ENCODE data around the gene APBB2.

APBB2 gene

GRCh38 chr4:41110050-41110449, 104.3 kb downstream of the APBB2 start:
- DNase-seq, result no peak

GRCh38 chr4:41108481-41108880, 105.9 kb downstream of the APBB2 start:
- no peak for DNase-seq

GRCh38 chr4:41106694-41107419, 107.5 kb downstream of the APBB2 start:
- no peak for DNase-seq

DNA sequence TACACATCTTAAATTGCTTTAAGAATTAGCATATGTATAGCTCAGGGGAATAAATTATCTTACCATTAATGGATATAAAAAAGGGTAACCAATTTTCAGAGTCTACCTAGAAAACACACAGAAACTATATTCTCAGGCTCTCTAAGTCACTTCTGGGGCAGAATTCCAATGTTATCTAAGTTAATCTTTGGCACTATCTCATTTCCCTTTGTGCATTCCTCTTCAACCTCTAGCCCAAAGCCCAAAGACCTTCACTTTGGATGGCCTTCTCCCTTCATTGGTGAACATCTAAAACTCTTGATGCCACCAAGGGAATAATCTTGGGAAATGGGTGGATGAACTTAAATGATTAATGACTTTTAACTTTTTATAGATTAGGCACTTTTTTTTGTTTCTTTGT, 108.3 kb downstream of the APBB2 start:
- no peak for DNase-seq

- DNase-seq, result no peak
These were observed 110.2 kb downstream of the APBB2 start for GRCh38 chr4:41104155-41104554.

- no peak for DNase-seq
These were observed 110.7 kb downstream of the APBB2 start for GRCh38 chr4:41103657-41104056.

DNA sequence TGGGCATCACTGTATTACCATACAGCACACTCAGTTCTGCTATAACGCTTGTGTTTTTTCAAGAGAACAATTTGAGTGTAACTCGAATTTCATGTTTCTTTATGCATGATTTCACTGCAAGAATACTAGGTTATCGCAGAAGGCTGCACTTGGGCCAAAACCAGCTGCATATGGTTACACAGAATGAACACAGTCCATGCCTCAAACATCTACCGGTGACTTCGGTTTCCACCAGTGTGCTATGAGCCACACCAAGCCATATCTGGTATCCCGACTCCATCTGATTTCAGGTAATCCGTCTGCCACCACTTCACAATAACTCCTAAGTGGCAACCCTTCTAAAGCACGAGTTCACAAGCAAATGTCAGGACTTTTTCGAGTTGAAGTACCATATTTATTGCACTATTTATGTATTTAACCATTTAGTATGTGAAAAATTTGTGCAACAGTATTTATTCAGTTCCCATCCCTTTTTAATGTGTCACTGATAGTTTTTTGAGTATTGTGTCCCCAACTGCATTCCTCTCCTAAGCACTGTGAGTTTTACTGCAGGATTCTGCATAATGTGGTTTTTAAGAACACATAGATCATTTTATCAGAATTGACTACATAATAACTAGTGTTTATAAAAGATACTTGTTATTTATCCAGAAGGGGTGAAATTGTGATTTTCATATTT, 111.8 kb downstream of the APBB2 start:
- no peak for DNase-seq

- no peak for DNase-seq
These were observed 116.0 kb downstream of the APBB2 start for GRCh38 chr4:41098093-41099048.

DNA sequence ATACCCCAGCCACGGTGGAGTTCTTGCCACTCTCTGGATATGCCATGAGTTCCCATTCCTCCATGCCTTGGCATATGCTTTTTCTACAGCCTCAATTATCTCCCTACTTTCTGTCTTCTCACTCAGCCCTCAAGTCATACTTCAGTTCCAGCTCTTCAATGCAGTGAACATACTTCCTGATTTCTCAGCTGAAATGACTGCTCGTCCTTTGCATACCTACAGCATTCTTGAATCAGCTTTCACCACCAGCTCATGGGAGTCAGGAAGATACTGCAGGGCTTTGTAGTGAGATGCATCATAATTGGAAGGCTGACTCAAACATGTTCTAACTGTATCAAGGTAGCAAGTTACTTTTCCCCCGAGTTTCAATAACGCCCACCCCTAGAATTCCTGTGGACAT, 118.4 kb downstream of the APBB2 start:
- DNase-seq, result no peak

- DNase-seq, result no peak
These were observed 119.0 kb downstream of the APBB2 start for GRCh38 chr4:41095192-41095872.

GRCh38 chr4:41092128-41092527, 122.2 kb downstream of the APBB2 start:
- DNase-seq, result no peak

- DNase-seq, result no peak
These were observed 132.5 kb downstream of the APBB2 start for GRCh38 chr4:41081847-41082246.

DNA sequence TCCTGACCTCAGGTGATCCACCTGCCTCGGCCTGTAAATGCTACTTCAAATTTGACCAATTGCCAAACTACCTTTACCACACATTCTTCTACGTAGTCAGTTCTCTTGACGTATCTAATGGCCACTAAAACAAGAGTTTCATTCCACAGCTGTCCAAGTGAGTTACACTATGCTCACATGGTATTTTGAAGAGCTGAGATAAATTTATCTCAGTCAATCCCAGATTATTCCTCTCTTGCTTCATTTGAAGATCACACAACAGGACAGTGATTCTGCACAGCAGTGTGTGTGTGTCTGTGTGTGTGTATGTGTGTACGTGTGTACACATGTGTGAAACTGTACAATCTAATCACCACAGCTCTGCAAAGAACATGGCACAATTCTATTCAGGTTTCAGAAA, 133.4 kb downstream of the APBB2 start:
- no peak for DNase-seq

DNA sequence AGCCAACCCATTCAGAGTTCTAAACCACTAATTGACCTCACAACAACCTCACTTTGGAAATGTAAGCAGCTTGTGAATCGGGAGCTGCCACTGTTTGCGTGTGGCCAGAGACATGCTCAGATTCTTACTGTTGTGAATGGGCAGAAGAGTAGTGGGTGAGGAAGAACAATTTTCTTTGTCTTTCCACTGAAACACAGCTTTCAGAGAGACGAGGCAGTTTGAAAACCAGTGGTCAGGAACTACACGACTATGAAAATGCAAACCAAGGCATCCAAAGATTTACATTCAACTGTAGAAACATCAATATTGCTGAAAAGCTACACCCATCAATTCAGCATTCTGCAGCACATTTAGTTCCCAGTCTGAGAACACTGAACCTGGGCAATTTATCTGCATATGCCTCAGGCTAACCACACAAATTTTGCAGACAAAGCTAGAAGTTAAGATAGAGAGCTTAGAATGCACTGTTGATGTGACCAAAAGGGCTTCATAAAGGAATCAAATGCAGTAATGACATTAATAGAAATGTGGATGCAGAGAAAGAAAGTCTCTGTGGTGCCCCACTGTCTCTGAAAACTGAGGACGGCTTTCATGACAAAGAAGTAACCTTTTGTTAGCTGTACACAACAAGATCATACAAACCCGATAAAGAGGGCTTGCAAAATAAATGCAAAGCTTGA, 134.3 kb downstream of the APBB2 start:
- DNase-seq, result peak in 7 of 58 donors; percentile 9 to 60 (median 34)

GRCh38 chr4:41077628-41078027, 136.7 kb downstream of the APBB2 start:
- no peak for DNase-seq

DNA sequence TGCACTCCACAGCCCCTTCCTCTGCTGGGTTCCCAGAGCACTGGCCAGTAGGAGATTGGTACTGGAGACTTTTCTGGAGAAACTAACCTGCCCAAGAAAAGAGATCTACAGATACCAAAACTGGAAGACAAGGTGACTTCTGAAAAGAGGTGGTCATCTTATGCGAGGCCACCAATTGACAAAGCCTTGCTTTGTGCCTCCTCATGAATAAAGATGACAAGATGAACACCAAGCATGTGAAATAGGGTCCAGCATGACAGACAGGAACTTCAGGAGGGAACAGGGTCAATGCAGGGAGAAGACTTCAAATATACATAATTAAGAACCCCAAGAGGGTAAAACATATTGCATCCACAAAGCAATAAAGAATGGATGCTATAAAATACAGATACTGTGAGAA, 137.9 kb downstream of the APBB2 start:
- DNase-seq, result no peak

DNA sequence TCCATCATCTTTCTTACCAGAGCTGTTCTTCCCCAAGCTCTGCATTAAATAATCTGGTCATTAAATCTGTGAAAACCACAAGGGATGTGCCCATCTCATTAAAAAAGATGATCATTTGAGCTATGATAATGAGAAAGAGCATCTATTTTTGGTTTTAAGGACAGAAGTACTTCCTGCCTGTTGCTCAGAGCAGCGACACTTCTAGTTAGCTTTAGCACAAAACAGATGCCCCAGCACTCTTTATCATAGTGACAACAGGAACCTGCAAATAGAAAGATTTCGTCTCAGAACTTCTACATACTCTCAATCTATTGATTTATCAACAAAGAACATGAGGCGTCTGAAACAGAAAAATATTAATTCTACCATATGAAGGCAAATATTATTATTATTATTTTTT, 140.1 kb downstream of the APBB2 start:
- no peak for DNase-seq

- peak in 15 of 58 donors; percentile 6 to 52 (median 32) for DNase-seq
These were observed 142.1 kb downstream of the APBB2 start for GRCh38 chr4:41072021-41072777.

GRCh38 chr4:41070516-41071281, 143.6 kb downstream of the APBB2 start:
- no peak for DNase-seq

Data from anterior cingulate cortex (tissue), 58 donors.